Measurements from ENCODE around the gene CCDC102B.
"Not testable (repeated sequence)": the region's sequence is repeated elsewhere in the genome, so short reads cannot be mapped to it uniquely, and the experiment has no call there.

CCDC102B gene

GRCh38 chr18:68772268-68772667 is 25.6 kb upstream of the CCDC102B start:
- DNase-seq (ENCODE audit: low read depth, low spot score), result no peak
- no peak overlapping the region for H3K4me3 ChIP-seq (ENCODE audit: low read depth, low read length)
- no peak for TF ChIP-seq CTCF (IDR thresholded peaks at IDR 0.05; ENCODE audit: low read depth, low read length)
- in situ Hi-C loops (cut with HindIII; ENCODE audit: low sequenced_read_pairs), result no loop called here

- in situ Hi-C loops (cut with HindIII; ENCODE audit: low sequenced_read_pairs), result no loop called here
- DNase-seq (ENCODE audit: low read depth, low spot score), result no peak
- H3K4me3 ChIP-seq (ENCODE audit: low read depth, low read length), result no peak overlapping the region
- TF ChIP-seq CTCF (IDR thresholded peaks at IDR 0.05; ENCODE audit: low read depth, low read length), result no peak
These were observed 19.5 kb upstream of the CCDC102B start for GRCh38 chr18:68778280-68778886.

- no peak for TF ChIP-seq CTCF (IDR thresholded peaks at IDR 0.05; ENCODE audit: low read depth, low read length)
- in situ Hi-C loops (cut with HindIII; ENCODE audit: low sequenced_read_pairs), result no loop called here
- no peak overlapping the region for H3K4me3 ChIP-seq (ENCODE audit: low read depth, low read length)
- DNase-seq (ENCODE audit: low read depth, low spot score), result peak; percentile 17
These were observed 18.7 kb upstream of the CCDC102B start for GRCh38 chr18:68779169-68779568.

- in situ Hi-C loops (cut with HindIII; ENCODE audit: low sequenced_read_pairs), result no loop called here
- no peak for TF ChIP-seq CTCF (IDR thresholded peaks at IDR 0.05; ENCODE audit: low read depth, low read length)
These were observed 16.9 kb upstream of the CCDC102B start for GRCh38 chr18:68780802-68781635.

GRCh38 chr18:68783506-68783905 is 14.4 kb upstream of the CCDC102B start:
- no peak for DNase-seq (ENCODE audit: low read depth, low spot score)
- in situ Hi-C loops (cut with HindIII; ENCODE audit: low sequenced_read_pairs), result no loop called here
- TF ChIP-seq CTCF (IDR thresholded peaks at IDR 0.05; ENCODE audit: low read depth, low read length), result no peak

More at GRCh38 chr18:68780802-68781635, 16.9 kb upstream of the CCDC102B start:
- DNase-seq (ENCODE audit: low read depth, low spot score), result no peak
- no peak overlapping the region for H3K4me3 ChIP-seq (ENCODE audit: low read depth, low read length)

GRCh38 chr18:68784071-68784470 is 13.8 kb upstream of the CCDC102B start:
- no peak for DNase-seq (ENCODE audit: low read depth, low spot score)
- no peak overlapping the region for H3K4me3 ChIP-seq (ENCODE audit: low read depth, low read length)
- in situ Hi-C loops (cut with HindIII; ENCODE audit: low sequenced_read_pairs), result no loop called here
- no peak for TF ChIP-seq CTCF (IDR thresholded peaks at IDR 0.05; ENCODE audit: low read depth, low read length)

More at GRCh38 chr18:68783506-68783905, 14.4 kb upstream of the CCDC102B start:
- no peak overlapping the region for H3K4me3 ChIP-seq (ENCODE audit: low read depth, low read length)

GRCh38 chr18:68790290-68790689 is 7.6 kb upstream of the CCDC102B start:
- H3K4me3 ChIP-seq (ENCODE audit: low read depth, low read length); DNase-seq (ENCODE audit: low read depth, low spot score); in situ Hi-C loops (cut with HindIII; ENCODE audit: low sequenced_read_pairs): not testable (repeated sequence)

Data from astrocyte of the spinal cord (primary cell).